NCI-H345 treated with DMSO at 0.1 percent for 48 hours (cell line): Measurements from ENCODE around the gene SNCAIP.

Source experiments
- DNase-seq: peaks from one replicate; lab custom pipeline; 2025; ENCODE audit not compliant: unreplicated experiment; lab: John Stamatoyannopoulos, UW

The SNCAIP gene

GRCh38 chr5:122492675-122493074 is 180.6 kb downstream of the SNCAIP start:
- no peak for DNase-seq

GRCh38 chr5:122493091-122494021 is 181.3 kb downstream of the SNCAIP start:
- DNase-seq, result peak; percentile 76

GRCh38 chr5:122494109-122494508 is 182.1 kb downstream of the SNCAIP start:
- peak; percentile 76 for DNase-seq

- no peak for DNase-seq
These were observed 186.1 kb downstream of the SNCAIP start for GRCh38 chr5:122498163-122498562.

- DNase-seq, result no peak
These were observed 187.5 kb downstream of the SNCAIP start for GRCh38 chr5:122499585-122499984.

- no peak for DNase-seq
These were observed 188.4 kb downstream of the SNCAIP start for GRCh38 chr5:122500245-122501088.

- no peak for DNase-seq
These were observed 189.0 kb downstream of the SNCAIP start for GRCh38 chr5:122501089-122501435.

- DNase-seq, result no peak
These were observed 195.0 kb downstream of the SNCAIP start for GRCh38 chr5:122507045-122507444.

GRCh38 chr5:122507581-122507980 is 195.5 kb downstream of the SNCAIP start:
- DNase-seq, result no peak

- DNase-seq, result no peak
These were observed 196.6 kb downstream of the SNCAIP start for GRCh38 chr5:122508623-122509022.
